Measurements from ENCODE around the gene CEACAM18.
"Not testable (repeated sequence)": the region's sequence is repeated elsewhere in the genome, so short reads cannot be mapped to it uniquely, and the experiment has no call there.

The CEACAM18 gene

DNA sequence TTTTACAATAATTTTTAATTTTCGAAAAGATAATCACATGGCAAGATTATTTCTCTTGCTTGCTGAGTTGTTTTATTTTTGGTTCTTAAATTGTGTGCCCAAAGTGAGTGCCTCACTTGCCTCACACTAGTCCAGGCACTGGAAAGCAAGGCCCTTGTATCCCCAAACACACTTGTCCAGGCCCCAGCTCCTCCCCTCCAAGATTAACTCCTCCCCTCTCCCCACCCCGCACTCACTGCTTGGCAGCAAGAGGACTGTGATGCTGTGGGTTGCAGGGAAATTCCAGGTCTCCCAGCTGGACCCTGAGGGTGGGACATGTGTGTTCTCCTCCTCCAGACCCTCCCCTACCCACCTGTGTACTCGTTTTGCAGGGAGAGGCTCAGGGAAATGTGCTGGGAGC, 19.3 kb downstream of the CEACAM18 start:
- TF ChIP-seq YY1 (IDR thresholded peaks at IDR 0.05; ENCODE audit: insufficient read depth, insufficient read length), result no peak
- no peak for TF ChIP-seq ZNF274 (IDR thresholded peaks at IDR 0.05; ENCODE audit: low read depth, low read length)
- TF ChIP-seq SUZ12 (IDR thresholded peaks at IDR 0.05; ENCODE audit: extremely low read depth, insufficient read depth, insufficient read length), result no peak
- DNase-seq (ENCODE audit: low read depth, low spot score), result no peak
- Histone ChIP-seq H3K9me3 (ENCODE audit: insufficient read depth, low read length) (no peaks in the 10 kb centered on the region), H3K9ac (ENCODE audit: insufficient read length, low read depth) (no peak overlapping the region), H3K4me1 (ENCODE audit: insufficient read depth, insufficient read length) (no peaks in the 10 kb centered on the region), H3K27me3 (ENCODE audit: insufficient read depth, insufficient read length) (peaks cover 26% of the 10 kb centered on the region), H3K4me3 (ENCODE audit: insufficient read length, low read depth) (no peak overlapping the region), H3K36me3 (ENCODE audit: insufficient read depth, insufficient read length, low read length) (no peaks in the 10 kb centered on the region)

GRCh38 chr19:51500931-51501330, 22.6 kb downstream of the CEACAM18 start:
- H3K4me3 ChIP-seq (ENCODE audit: insufficient read length, low read depth); H3K4me1 ChIP-seq (ENCODE audit: insufficient read depth, insufficient read length); DNase-seq (ENCODE audit: low read depth, low spot score); H3K9me3 ChIP-seq (ENCODE audit: insufficient read depth, low read length); H3K9ac ChIP-seq (ENCODE audit: insufficient read length, low read depth); H3K36me3 ChIP-seq (ENCODE audit: insufficient read depth, insufficient read length, low read length); H3K27me3 ChIP-seq (ENCODE audit: insufficient read depth, insufficient read length): not testable (repeated sequence)

DNA sequence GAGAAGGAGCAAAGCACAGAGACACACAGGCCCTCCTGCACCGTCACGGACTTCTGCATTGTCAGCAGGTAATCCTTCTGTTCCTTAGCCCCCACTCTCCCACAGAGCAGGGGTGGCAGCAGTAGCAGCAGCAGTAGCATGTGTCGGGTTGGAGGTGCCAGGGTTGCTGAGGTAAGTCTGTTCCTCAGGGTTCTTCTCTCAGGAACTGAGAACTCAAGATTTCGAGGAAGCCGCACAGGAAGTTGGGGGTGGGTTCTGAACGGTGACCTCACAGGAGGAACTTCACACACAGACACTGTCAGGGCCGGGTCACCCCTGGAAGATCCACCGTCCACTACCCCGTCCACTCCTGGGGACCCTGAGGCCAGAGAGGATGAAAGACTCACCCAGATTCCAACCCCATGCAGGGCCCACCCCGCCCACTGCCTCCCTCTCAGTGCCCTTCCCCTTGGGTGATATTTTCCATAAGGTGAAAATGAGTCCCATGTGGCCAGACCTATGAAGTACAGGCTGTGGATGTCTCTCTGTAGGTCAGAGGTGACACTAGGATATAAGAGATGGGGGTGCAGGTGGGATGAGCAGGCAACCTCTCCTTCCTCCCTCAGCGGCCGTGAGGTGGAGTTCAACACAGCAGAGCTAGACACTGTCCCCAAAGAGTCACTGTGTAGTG, 23.4 kb downstream of the CEACAM18 start, which contains the start of gene SIGLEC12:
SIGLEC12 (minus strand) TSS at position 207 of the 670 bp plus-strand sequence; CDS start at position 140, 67 bp downstream.
- peaks cover 5% of the 10 kb centered on the region for H3K27me3 ChIP-seq (ENCODE audit: insufficient read depth, insufficient read length)

DNA sequence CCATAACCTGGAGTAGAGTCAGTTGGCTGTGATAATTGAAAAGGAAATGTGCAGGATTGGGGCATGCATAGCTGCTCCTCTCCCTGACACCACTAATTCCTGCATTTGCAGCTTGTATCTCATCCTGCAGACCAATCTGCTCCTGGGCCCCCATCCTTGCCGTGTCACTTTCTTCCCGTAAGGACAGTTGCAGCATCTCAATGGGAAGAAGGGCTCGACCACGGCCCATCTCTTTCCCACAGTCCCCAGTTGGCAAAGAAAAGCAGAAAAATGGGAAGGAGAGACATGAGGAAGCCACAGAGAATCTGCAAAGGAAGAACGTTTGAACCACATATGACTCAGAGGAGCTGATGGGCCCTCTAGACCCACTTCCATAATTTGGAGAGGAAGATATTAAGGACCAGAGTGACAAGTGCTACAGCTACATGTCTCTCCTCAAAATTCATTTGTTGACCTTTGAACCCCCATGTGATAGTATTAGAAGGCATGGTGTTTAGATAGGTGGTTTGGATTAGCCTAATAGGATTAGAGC, 25.0 kb downstream of the CEACAM18 start:
- Histone ChIP-seq H3K9ac (ENCODE audit: insufficient read length, low read depth) (no peak overlapping the region), H3K36me3 (ENCODE audit: insufficient read depth, insufficient read length, low read length) (no peaks in the 10 kb centered on the region), H3K4me1 (ENCODE audit: insufficient read depth, insufficient read length) (no peaks in the 10 kb centered on the region), H3K4me3 (ENCODE audit: insufficient read length, low read depth) (no peak overlapping the region), H3K9me3 (ENCODE audit: insufficient read depth, low read length) (no peaks in the 10 kb centered on the region), H3K27me3 (ENCODE audit: insufficient read depth, insufficient read length) (peaks cover 3% of the 10 kb centered on the region)
- TF ChIP-seq YY1 (IDR thresholded peaks at IDR 0.05; ENCODE audit: insufficient read depth, insufficient read length) (no peak), SUZ12 (IDR thresholded peaks at IDR 0.05; ENCODE audit: extremely low read depth, insufficient read depth, insufficient read length) (no peak), ZNF274 (IDR thresholded peaks at IDR 0.05; ENCODE audit: low read depth, low read length) (no peak)
- no peak for DNase-seq (ENCODE audit: low read depth, low spot score)

More for the DNA sequence above, 23.4 kb downstream of the CEACAM18 start, which contains the start of gene SIGLEC12:
- H3K9ac ChIP-seq (ENCODE audit: insufficient read length, low read depth), result no peak within 1 kb of the TSS
- H3K4me3 ChIP-seq (ENCODE audit: insufficient read length, low read depth), result no peak within 1 kb of the TSS
- TF ChIP-seq SUZ12 (IDR thresholded peaks at IDR 0.05; ENCODE audit: extremely low read depth, insufficient read depth, insufficient read length) (no peak), ZNF274 (IDR thresholded peaks at IDR 0.05; ENCODE audit: low read depth, low read length) (no peak), YY1 (IDR thresholded peaks at IDR 0.05; ENCODE audit: insufficient read depth, insufficient read length) (no peak)
- no peaks in the 10 kb centered on the region for H3K36me3 ChIP-seq (ENCODE audit: insufficient read depth, insufficient read length, low read length)
- no peaks in the 10 kb centered on the region for H3K9me3 ChIP-seq (ENCODE audit: insufficient read depth, low read length)
- DNase-seq (ENCODE audit: low read depth, low spot score), result no peak
- H3K4me1 ChIP-seq (ENCODE audit: insufficient read depth, insufficient read length), result no peaks in the 10 kb centered on the region

DNA sequence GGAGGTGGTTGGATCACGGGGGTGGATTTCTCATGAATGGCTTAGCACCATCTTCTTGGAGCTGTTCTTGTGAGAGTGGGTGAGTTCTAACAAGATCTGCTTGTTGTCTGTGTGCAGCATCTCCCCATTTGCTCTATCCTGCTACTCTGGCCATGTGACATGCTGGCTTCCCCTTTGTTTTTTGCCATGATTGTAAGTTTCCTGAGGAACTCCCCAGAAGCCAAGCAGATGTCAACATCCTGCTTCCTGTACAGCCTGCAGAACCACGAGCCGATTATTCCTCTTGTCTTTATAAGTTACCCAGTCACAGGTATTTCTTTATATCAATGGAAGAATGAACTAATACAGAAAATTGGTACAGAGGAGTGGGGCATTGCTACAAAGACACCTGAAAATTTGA, 25.6 kb downstream of the CEACAM18 start:
- DNase-seq (ENCODE audit: low read depth, low spot score), result no peak
- Histone ChIP-seq H3K4me1 (ENCODE audit: insufficient read depth, insufficient read length) (no peaks in the 10 kb centered on the region), H3K27me3 (ENCODE audit: insufficient read depth, insufficient read length) (no peaks in the 10 kb centered on the region), H3K4me3 (ENCODE audit: insufficient read length, low read depth) (no peak overlapping the region), H3K9me3 (ENCODE audit: insufficient read depth, low read length) (no peaks in the 10 kb centered on the region), H3K9ac (ENCODE audit: insufficient read length, low read depth) (no peak overlapping the region), H3K36me3 (ENCODE audit: insufficient read depth, insufficient read length, low read length) (no peaks in the 10 kb centered on the region)
- TF ChIP-seq ZNF274 (IDR thresholded peaks at IDR 0.05; ENCODE audit: low read depth, low read length) (no peak), SUZ12 (IDR thresholded peaks at IDR 0.05; ENCODE audit: extremely low read depth, insufficient read depth, insufficient read length) (no peak), YY1 (IDR thresholded peaks at IDR 0.05; ENCODE audit: insufficient read depth, insufficient read length) (no peak)

GRCh38 chr19:51505904-51506303, 27.6 kb downstream of the CEACAM18 start:
- no peak for DNase-seq (ENCODE audit: low read depth, low spot score)
- TF ChIP-seq YY1 (IDR thresholded peaks at IDR 0.05; ENCODE audit: insufficient read depth, insufficient read length) (no peak), ZNF274 (IDR thresholded peaks at IDR 0.05; ENCODE audit: low read depth, low read length) (no peak), SUZ12 (IDR thresholded peaks at IDR 0.05; ENCODE audit: extremely low read depth, insufficient read depth, insufficient read length) (no peak)
- H3K36me3 ChIP-seq (ENCODE audit: insufficient read depth, insufficient read length, low read length), result no peaks in the 10 kb centered on the region
- H3K4me3 ChIP-seq (ENCODE audit: insufficient read length, low read depth), result no peak overlapping the region
- no peaks in the 10 kb centered on the region for H3K4me1 ChIP-seq (ENCODE audit: insufficient read depth, insufficient read length)
- H3K9me3 ChIP-seq (ENCODE audit: insufficient read depth, low read length), result no peaks in the 10 kb centered on the region
- no peak overlapping the region for H3K9ac ChIP-seq (ENCODE audit: insufficient read length, low read depth)
- H3K27me3 ChIP-seq (ENCODE audit: insufficient read depth, insufficient read length), result no peaks in the 10 kb centered on the region

DNA sequence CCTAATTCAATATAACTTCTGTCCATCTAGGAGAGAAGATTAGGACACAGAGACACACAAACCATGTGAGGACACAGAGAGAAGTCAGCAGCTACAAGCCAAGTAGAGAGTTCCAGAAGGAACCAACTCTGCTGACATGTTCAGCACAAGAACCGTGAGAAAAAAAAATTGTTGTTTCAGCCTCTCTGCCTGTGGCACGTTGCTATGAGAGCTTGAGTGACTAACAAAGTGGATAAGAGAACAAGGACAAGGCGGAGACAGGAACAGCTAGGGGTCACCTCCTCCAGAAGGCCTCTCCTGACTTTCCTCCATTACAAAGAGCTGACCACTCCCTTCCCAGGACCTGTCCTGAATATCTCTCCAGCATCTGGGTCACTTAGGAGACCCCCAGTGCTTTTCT, 28.9 kb downstream of the CEACAM18 start:
- H3K4me1 ChIP-seq (ENCODE audit: insufficient read depth, insufficient read length), result no peaks in the 10 kb centered on the region
- no peaks in the 10 kb centered on the region for H3K9me3 ChIP-seq (ENCODE audit: insufficient read depth, low read length)
- no peak overlapping the region for H3K9ac ChIP-seq (ENCODE audit: insufficient read length, low read depth)
- DNase-seq (ENCODE audit: low read depth, low spot score), result no peak
- H3K27me3 ChIP-seq (ENCODE audit: insufficient read depth, insufficient read length), result no peaks in the 10 kb centered on the region
- H3K36me3 ChIP-seq (ENCODE audit: insufficient read depth, insufficient read length, low read length), result no peaks in the 10 kb centered on the region
- H3K4me3 ChIP-seq (ENCODE audit: insufficient read length, low read depth), result no peak overlapping the region
- TF ChIP-seq ZNF274 (IDR thresholded peaks at IDR 0.05; ENCODE audit: low read depth, low read length) (no peak), SUZ12 (IDR thresholded peaks at IDR 0.05; ENCODE audit: extremely low read depth, insufficient read depth, insufficient read length) (no peak), YY1 (IDR thresholded peaks at IDR 0.05; ENCODE audit: insufficient read depth, insufficient read length) (no peak)
